ENCODE measurements around the gene NECTIN2. TPM values are rescaled to one million over a fixed set of nuclear protein-coding genes. Genes with fewer than 3 reads are reported as not detected.
A peak's percentile ranks its signal among the peaks of the same experiment; 100 is the strongest.
"Not testable (repeated sequence)": the region's sequence is repeated elsewhere in the genome, so short reads cannot be mapped to it uniquely, and the experiment has no call there.

Gene NECTIN2
- polyA plus RNA-seq, 4 donors = 72.5 to 153 (median 100) TPM

DNA sequence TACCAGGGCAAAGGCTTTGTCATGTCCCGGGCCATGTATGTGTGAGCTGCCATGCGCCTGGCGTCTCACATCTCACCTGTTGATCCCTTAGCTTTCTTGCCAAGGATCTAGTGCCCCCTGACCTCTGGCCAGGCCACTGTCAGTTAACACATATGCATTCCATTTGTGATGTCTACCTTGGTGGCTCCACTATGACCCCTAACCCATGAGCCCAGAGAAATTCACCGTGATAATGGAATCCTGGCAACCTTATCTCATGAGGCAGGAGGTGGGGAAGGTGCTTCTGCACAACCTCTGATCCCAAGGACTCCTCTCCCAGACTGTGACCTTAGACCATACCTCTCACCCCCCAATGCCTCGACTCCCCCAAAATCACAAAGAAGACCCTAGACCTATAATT, 42.2 kb downstream of the NECTIN2 start:
- not testable (repeated sequence) for H3K27me3 ChIP-seq (ENCODE audit: control insufficient read depth in 3 of 3, insufficient read depth in 3 of 3, low read length in 3 of 3); H3K27ac ChIP-seq (ENCODE audit: low read depth in 1 of 3, low read length in 2 of 3); H3K4me3 ChIP-seq (ENCODE audit: low read depth in 1 of 3, low read length in 3 of 3); DNase-seq; FAIRE-seq; H3K9me3 ChIP-seq (ENCODE audit: control insufficient read depth in 2 of 2, insufficient read depth in 1 of 2, low read depth in 1 of 2, low read length in 1 of 2)
- Histone ChIP-seq H3K4me1 (ENCODE audit: control insufficient read depth in 3 of 3, insufficient read depth in 2 of 3, low read depth in 1 of 3, low read length in 2 of 3) (peaks cover 2 to 15% (median 3%) of the 10 kb centered on the region in 3 donors), H3K36me3 (ENCODE audit: control insufficient read depth in 3 of 3, insufficient read depth in 2 of 3, low read depth in 1 of 3, low read length in 3 of 3) (peaks cover 0 to 59% (median 2%) of the 10 kb centered on the region in 3 donors)
- WGBS, 3 donors = 73 to 85% (median 83%) methylated on average over 4 to 5 of the region's 5 CpGs

DNA sequence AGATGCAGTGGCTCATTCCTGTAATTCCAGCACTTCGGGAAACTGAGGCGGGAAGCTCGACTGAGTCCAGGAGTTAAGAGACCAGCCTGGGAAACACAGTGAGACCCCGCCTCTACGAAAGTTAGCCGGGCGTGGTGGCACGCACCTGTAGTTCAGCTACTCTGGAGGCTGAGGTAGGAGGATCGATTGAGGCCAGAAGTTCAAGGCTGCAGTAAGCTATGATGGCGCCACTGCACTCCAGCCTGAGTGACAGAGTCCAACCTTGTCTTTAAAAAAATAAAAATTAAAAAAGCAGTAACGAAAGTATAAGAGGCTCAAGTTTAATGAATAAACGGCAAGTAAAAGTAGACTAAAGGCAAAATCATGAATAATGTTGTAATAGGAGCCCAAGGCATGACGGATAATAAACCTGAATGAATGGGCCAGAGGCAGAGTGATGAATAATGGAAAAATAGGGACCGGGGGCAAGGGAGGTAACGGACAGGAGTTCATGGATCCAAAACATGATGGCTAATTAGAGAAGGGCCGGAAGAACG, 43.8 kb downstream of the NECTIN2 start:
- Histone ChIP-seq H3K27me3 (ENCODE audit: control insufficient read depth in 3 of 3, insufficient read depth in 3 of 3, low read length in 3 of 3) (no peaks in the 10 kb centered on the region), H3K4me3 (ENCODE audit: low read depth in 1 of 3, low read length in 3 of 3) (peak overlapping the region; percentile 23 to 62 (median 34)), H3K9me3 (ENCODE audit: control insufficient read depth in 2 of 2, insufficient read depth in 1 of 2, low read depth in 1 of 2, low read length in 1 of 2) (no peaks in the 10 kb centered on the region), H3K4me1 (ENCODE audit: control insufficient read depth in 3 of 3, insufficient read depth in 2 of 3, low read depth in 1 of 3, low read length in 2 of 3) (peaks cover 2 to 15% (median 3%) of the 10 kb centered on the region in 3 donors), H3K36me3 (ENCODE audit: control insufficient read depth in 3 of 3, insufficient read depth in 2 of 3, low read depth in 1 of 3, low read length in 3 of 3) (peaks cover 3 to 63% (median 3%) of the 10 kb centered on the region in 3 donors), H3K27ac (ENCODE audit: low read depth in 1 of 3, low read length in 2 of 3) (peak overlapping the region in 2 of 3 donors; percentile 89 to 96)
- peak in 1 of 2 donors; percentile 32 for DNase-seq
- 28 to 51% (median 43%) methylated on average over 17 of the region's 17 CpGs for WGBS, 3 donors
- FAIRE-seq = no peak

DNA sequence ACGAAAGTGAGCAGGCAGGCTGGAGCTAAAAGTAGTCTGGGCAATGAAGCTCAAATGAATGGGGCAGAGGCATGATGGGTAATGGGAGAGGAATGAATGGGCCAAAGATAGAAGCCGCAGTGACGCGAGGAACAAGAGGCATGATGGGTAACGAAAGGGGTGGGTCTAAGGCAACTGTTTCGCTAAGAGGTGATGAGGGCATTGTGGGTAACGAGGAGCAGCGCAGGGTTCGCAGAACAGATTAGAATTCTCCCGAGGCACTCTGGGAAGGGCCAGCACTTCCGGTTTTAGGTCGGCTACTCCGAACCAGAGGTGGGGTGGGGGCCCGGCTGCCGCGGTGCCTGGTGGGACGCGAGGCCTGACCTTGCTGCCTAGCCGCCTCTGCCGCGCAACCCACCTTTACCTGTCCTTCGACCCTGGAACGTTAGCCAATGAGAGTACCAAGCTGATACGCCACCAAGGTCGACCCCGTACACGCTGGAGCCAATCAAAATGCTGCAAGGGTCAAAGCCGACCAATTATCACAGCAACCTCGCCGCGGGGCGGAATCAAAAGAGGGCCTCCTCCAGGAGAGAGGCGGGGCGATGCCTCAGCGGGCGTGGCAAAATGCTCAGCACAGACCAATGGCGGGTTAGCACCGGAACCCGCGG, 44.4 kb downstream of the NECTIN2 start:
- FAIRE-seq = peak; percentile 76
- Histone ChIP-seq H3K9me3 (ENCODE audit: control insufficient read depth in 2 of 2, insufficient read depth in 1 of 2, low read depth in 1 of 2, low read length in 1 of 2) (no peaks in the 10 kb centered on the region), H3K27me3 (ENCODE audit: control insufficient read depth in 3 of 3, insufficient read depth in 3 of 3, low read length in 3 of 3) (no peaks in the 10 kb centered on the region), H3K4me3 (ENCODE audit: low read depth in 1 of 3, low read length in 3 of 3) (peak overlapping the region; percentile 34 to 62 (median 42)), H3K4me1 (ENCODE audit: control insufficient read depth in 3 of 3, insufficient read depth in 2 of 3, low read depth in 1 of 3, low read length in 2 of 3) (peaks cover 2 to 15% (median 3%) of the 10 kb centered on the region in 3 donors), H3K27ac (ENCODE audit: low read depth in 1 of 3, low read length in 2 of 3) (peak overlapping the region; percentile 89 to 96 (median 93)), H3K36me3 (ENCODE audit: control insufficient read depth in 3 of 3, insufficient read depth in 2 of 3, low read depth in 1 of 3, low read length in 3 of 3) (peaks cover 3 to 66% (median 4%) of the 10 kb centered on the region in 3 donors)
- WGBS, 3 donors = 0% methylated on average over 39 to 40 of the region's 40 CpGs
- DNase-seq = peak; percentile 100

DNA sequence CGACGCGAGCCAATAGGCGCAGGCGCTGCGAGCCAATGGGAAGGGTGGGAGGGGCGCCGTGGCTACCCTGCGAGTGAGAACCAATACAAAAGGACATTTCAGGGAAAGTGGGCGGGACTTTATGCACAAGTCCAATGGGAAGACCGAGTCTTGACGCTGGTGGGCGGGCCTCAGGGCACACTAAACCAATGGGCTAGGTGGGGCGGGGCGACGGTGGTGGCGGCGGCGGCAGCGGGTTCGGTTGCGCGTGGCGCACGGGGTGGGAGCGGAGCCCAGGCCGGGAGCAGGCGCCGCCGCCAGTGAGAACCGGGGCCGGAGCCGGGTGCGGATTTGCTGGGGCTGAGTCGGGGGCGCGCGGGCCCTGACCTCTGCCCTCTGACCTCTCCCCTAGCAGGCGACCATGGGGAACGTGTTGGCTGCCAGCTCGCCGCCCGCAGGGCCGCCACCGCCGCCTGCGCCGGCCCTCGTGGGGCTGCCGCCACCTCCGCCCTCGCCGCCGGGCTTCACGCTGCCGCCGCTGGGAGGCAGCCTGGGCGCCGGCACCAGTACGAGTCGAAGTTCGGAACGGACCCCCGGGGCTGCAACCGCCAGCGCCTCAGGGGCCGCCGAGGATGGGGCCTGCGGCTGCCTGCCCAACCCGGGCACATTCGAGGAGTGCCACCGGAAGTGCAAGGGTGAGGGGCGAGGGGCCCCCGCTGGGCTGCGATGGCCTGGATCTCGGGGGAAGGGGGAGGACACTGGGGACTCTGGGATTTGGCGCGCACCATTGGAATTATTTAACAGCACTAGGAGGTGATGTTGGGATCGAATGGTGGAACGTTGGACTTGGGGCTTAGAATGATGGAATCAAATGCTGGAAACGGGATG, 45.2 kb downstream of the NECTIN2 start, which contains the start of gene TOMM40:
Gene TOMM40 (plus strand): TSS at position 239 of the 867 bp plus-strand sequence. CDS start 162 bp downstream, at position 401.
- peak; percentile 36 to 100 for DNase-seq
- no peak for FAIRE-seq
- 0 to 1% (median 0%) methylated on average over 50 to 81 of the region's 81 CpGs for WGBS, 3 donors

DNA sequence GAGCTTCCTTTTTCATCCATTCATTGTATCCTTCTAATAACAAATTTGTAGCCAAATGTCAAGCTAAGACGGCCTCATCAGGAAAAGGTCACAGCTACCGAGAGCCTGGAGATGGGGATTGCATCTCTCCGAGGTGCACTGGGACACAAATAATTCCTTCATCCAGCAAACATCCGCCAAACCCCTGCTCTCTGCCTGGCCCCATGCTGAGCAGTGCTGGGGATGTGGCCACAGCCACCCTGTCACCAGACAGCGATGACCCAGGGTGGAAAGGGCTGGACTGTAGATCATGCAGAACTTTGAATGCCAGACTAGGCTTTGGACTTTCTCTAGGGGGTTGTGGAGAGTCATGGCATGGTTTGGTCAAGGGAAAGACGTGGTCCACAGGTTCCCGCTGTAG, 46.8 kb downstream of the NECTIN2 start:
- Histone ChIP-seq H3K27ac (ENCODE audit: low read depth in 1 of 3, low read length in 2 of 3) (no peak overlapping the region), H3K9me3 (ENCODE audit: control insufficient read depth in 2 of 2, insufficient read depth in 1 of 2, low read depth in 1 of 2, low read length in 1 of 2) (no peaks in the 10 kb centered on the region), H3K4me3 (ENCODE audit: low read depth in 1 of 3, low read length in 3 of 3) (no peak overlapping the region), H3K36me3 (ENCODE audit: control insufficient read depth in 3 of 3, insufficient read depth in 2 of 3, low read depth in 1 of 3, low read length in 3 of 3) (peaks cover 7 to 67% (median 7%) of the 10 kb centered on the region in 3 donors), H3K4me1 (ENCODE audit: control insufficient read depth in 3 of 3, insufficient read depth in 2 of 3, low read depth in 1 of 3, low read length in 2 of 3) (peaks cover 2 to 15% (median 3%) of the 10 kb centered on the region in 3 donors), H3K27me3 (ENCODE audit: control insufficient read depth in 3 of 3, insufficient read depth in 3 of 3, low read length in 3 of 3) (no peaks in the 10 kb centered on the region)
- DNase-seq (no peak), FAIRE-seq (no peak)
- 88 to 92% (median 90%) methylated on average over 7 of the region's 7 CpGs for WGBS, 3 donors

More for the DNA sequence above, 45.2 kb downstream of the NECTIN2 start, which contains the start of gene TOMM40:
- peak within 1 kb of the TSS; percentile 89 to 96 (median 93) for H3K27ac ChIP-seq (ENCODE audit: low read depth in 1 of 3, low read length in 2 of 3)
- no peaks in the 10 kb centered on the region for H3K9me3 ChIP-seq (ENCODE audit: control insufficient read depth in 2 of 2, insufficient read depth in 1 of 2, low read depth in 1 of 2, low read length in 1 of 2)
- H3K4me3 ChIP-seq (ENCODE audit: low read depth in 1 of 3, low read length in 3 of 3) = peak within 1 kb of the TSS; percentile 78 to 86 (median 85)
- peaks cover 2 to 15% (median 3%) of the 10 kb centered on the region in 3 donors for H3K4me1 ChIP-seq (ENCODE audit: control insufficient read depth in 3 of 3, insufficient read depth in 2 of 3, low read depth in 1 of 3, low read length in 2 of 3)
- H3K27me3 ChIP-seq (ENCODE audit: control insufficient read depth in 3 of 3, insufficient read depth in 3 of 3, low read length in 3 of 3) = no peaks in the 10 kb centered on the region
- peaks cover 4 to 66% (median 7%) of the 10 kb centered on the region in 3 donors for H3K36me3 ChIP-seq (ENCODE audit: control insufficient read depth in 3 of 3, insufficient read depth in 2 of 3, low read depth in 1 of 3, low read length in 3 of 3)

DNA sequence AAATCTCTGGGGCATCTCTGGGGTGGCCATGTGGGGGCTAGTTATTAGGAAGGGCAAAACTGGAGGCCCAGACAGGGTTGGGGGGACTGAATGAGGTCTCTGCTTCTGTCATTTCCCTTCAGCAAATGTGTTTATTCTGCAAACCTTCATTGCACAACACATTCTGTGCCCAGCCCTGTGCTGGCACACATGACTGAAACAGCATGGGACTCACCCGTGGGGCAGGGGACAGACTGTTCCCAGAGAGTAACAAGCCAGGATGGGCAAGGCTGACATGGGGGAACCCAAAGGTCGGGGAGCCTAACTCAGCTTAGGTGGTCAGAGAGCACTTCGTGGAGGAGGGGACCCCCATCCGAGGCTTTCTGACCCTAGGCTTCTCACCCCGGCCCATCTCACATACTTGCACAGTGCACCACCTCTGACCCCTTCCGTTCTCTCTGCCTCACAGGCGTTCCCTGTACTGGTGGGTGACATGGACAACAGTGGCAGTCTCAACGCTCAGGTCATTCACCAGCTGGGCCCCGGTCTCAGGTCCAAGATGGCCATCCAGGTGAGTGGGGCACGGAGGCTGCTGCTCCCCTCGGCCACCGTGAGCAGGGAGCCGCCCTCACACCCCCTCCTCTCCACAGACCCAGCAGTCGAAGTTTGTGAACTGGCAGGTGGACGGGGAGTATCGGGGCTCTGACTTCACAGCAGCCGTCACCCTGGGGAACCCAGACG, 47.4 kb downstream of the NECTIN2 start:
- H3K27ac ChIP-seq (ENCODE audit: low read depth in 1 of 3, low read length in 2 of 3) = no peak overlapping the region
- peaks cover 2 to 15% (median 3%) of the 10 kb centered on the region in 3 donors for H3K4me1 ChIP-seq (ENCODE audit: control insufficient read depth in 3 of 3, insufficient read depth in 2 of 3, low read depth in 1 of 3, low read length in 2 of 3)
- H3K27me3 ChIP-seq (ENCODE audit: control insufficient read depth in 3 of 3, insufficient read depth in 3 of 3, low read length in 3 of 3) = no peaks in the 10 kb centered on the region
- FAIRE-seq (no peak), DNase-seq (no peak)
- 89 to 94% (median 93%) methylated on average over 16 to 18 of the region's 18 CpGs for WGBS, 3 donors
- no peak overlapping the region for H3K4me3 ChIP-seq (ENCODE audit: low read depth in 1 of 3, low read length in 3 of 3)
- peaks cover 7 to 67% (median 9%) of the 10 kb centered on the region in 3 donors for H3K36me3 ChIP-seq (ENCODE audit: control insufficient read depth in 3 of 3, insufficient read depth in 2 of 3, low read depth in 1 of 3, low read length in 3 of 3)
- H3K9me3 ChIP-seq (ENCODE audit: control insufficient read depth in 2 of 2, insufficient read depth in 1 of 2, low read depth in 1 of 2, low read length in 1 of 2) = no peaks in the 10 kb centered on the region

DNA sequence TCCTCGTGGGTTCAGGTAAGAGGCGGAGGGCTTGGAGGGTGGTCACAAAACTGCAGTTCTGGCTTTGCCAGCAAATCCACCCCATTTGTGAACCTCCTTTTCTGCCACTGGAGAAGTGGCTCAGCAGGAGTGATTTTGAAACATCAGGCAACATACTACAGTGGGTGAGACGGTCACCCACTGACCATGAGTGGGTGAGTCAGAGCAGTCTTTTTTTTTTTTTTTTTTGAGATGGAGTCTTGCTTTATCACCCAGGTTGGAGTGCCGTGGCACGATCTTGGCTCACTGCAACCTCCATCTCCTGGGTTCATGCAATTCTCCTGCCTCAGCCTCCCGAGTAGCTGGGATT, 47.9 kb downstream of the NECTIN2 start:
- Histone ChIP-seq H3K4me3 (ENCODE audit: low read depth in 1 of 3, low read length in 3 of 3) (no peak overlapping the region), H3K36me3 (ENCODE audit: control insufficient read depth in 3 of 3, insufficient read depth in 2 of 3, low read depth in 1 of 3, low read length in 3 of 3) (peaks cover 7 to 63% (median 9%) of the 10 kb centered on the region in 3 donors)
- 93 to 96% (median 94%) methylated on average over 6 of the region's 6 CpGs for WGBS, 3 donors

More for the DNA sequence above, 47.9 kb downstream of the NECTIN2 start:
- FAIRE-seq (no peak), DNase-seq (no peak)
- Histone ChIP-seq H3K27me3 (ENCODE audit: control insufficient read depth in 3 of 3, insufficient read depth in 3 of 3, low read length in 3 of 3) (no peaks in the 10 kb centered on the region), H3K4me1 (ENCODE audit: control insufficient read depth in 3 of 3, insufficient read depth in 2 of 3, low read depth in 1 of 3, low read length in 2 of 3) (peaks cover 2 to 15% (median 3%) of the 10 kb centered on the region in 3 donors), H3K27ac (ENCODE audit: low read depth in 1 of 3, low read length in 2 of 3) (no peak overlapping the region), H3K9me3 (ENCODE audit: control insufficient read depth in 2 of 2, insufficient read depth in 1 of 2, low read depth in 1 of 2, low read length in 1 of 2) (no peaks in the 10 kb centered on the region)

Measured in small intestine (tissue), 7 donors.